HFFc6 (cell line): Measurements from ENCODE around the gene CNTLN. TPM values are rescaled to one million over a fixed set of nuclear protein-coding genes. Genes with fewer than 3 reads are reported as not detected.

Experiments used
- DNase-seq: peaks from one replicate; pipeline ENCODE4 v3.0.0-alpha.2; 2018
- H3K27ac Mint-ChIP-seq: 2 replicates; pipeline ENCODE4 v1.8.0; 2020; ENCODE audit warnings: mild to moderate bottlenecking, mixed read lengths
- H3K27me3 Mint-ChIP-seq: 2 replicates; pipeline ENCODE4 v1.8.0; 2021; ENCODE audit warnings: mild to moderate bottlenecking, moderate library complexity, mixed read lengths; ENCODE audit not compliant: insufficient read depth
- H3K36me3 Mint-ChIP-seq: 2 replicates; pipeline ENCODE4 v1.8.0; 2021; ENCODE audit warnings: low read depth, mixed read lengths
- H3K4me1 Mint-ChIP-seq: 2 replicates; pipeline ENCODE4 v1.8.0; 2020; ENCODE audit warnings: low read depth, mixed read lengths
- H3K4me3 Mint-ChIP-seq: 2 replicates; pipeline ENCODE4 v1.8.0; 2020; ENCODE audit warnings: mild to moderate bottlenecking, moderate library complexity, mixed read lengths
- H3K9me3 Mint-ChIP-seq: 2 replicates; pipeline ENCODE4 v1.8.0; 2020; ENCODE audit warnings: mild to moderate bottlenecking, mixed read lengths
- CTCF ChIP-seq: fragments of 200-600 bp; sonication (generic); IDR thresholded peaks from 2 replicates; pipeline ENCODE4 v1.5.0; 2021; ENCODE audit warnings: antibody characterized with exemption, mild to moderate bottlenecking
- total RNA-seq, 6 experiments: library from RNA; stranded (reverse); fragmentation: NEBNext Ultra II Directional; extraction: Animal tissue kit (Norgen Biotek cat#: 25700); gene quantifications; 2 replicates in 1 of 6; 3 replicates in 5 of 6; pipeline ENCODE4 v1.2.3, GENCODE V29; 2021

CNTLN gene
- total RNA-seq, 6 experiments from 2014 or later: 4.9 to 9.0 (median 8.6) TPM

GRCh38 chr9:17551023-17551422 lies 416.2 kb downstream of the CNTLN start:
- Mint-ChIP-seq H3K9me3 (no peaks in the 10 kb centered on the region; the same call in none of the 2 replicates), H3K4me3 (no peak overlapping the region), H3K27ac (no peak overlapping the region), H3K27me3 (no peaks in the 10 kb centered on the region; the same call in 1 of the 2 replicates), H3K36me3 (no peaks in the 10 kb centered on the region), H3K4me1 (no peaks in the 10 kb centered on the region)
- no peak for TF ChIP-seq CTCF
- no peak for DNase-seq
